ENCODE data around the gene SLC7A6OS. TPM values are rescaled to one million over a fixed set of nuclear protein-coding genes. Genes with fewer than 3 reads are reported as not detected.

The SLC7A6OS gene
- total RNA-seq = 10 to 100 TPM; 25.9 to 28.6 TPM

DNA sequence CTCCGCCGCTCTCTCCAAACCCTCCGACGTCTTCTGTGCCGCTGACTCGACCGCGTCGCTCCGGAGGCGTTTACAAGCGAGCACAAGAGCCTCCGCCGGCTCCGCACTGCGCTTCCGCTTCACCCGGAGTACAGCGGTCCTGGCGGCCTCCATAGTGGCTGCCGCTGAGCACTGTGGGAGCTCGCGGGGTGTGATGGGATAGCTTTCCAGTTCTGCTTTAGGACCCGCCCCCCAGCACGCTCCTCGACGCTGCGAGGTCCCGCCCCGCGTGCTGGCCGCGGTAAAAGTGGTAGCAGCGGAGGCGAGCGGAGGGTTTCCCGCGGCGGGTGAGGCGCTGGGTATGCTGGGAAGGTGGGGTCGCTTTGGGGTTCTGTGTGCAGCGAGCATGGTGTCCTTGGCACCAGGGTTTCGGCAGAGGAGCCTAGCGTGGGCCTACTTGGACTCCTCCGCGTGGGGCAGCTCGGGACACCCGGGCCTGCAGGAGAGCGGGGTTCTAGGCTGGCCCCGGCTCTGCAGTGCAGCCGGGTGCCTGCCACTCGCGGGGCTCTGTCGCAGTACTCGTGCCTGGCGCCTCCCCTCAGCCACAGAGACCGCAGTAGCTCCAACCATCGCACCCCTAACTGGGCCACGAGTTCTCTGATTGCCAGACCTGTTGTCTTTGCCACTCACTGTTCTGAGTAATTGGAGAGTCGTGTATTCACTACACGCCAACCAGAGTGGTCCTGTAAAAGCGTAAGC is at the start of gene SLC7A6OS, which contains the start of gene PRMT7:
SLC7A6OS (minus strand) TSS at position 173 of the 738 bp plus-strand sequence; CDS start at position 153, 20 bp downstream.
PRMT7 (plus strand) TSS at position 246 of the 738 bp plus-strand sequence. CDS start 4,961 bp downstream, outside the sequence.
- H3K4me1 Mint-ChIP-seq = peaks cover 50% of the 10 kb centered on the region
- peak within 1 kb of the TSS; percentile 93 for H3K4me3 Mint-ChIP-seq
- ChIA-PET POLR2A (interaction anchor here (0.5 to 1.7 kb wide), 8 partner anchors 10 to 749 kb away, joined by 3 to 13 read pairs (median 3); partner anchors contain the start of genes CTCF and SLC7A6), CTCF (interaction anchor here (0.7 to 2.2 kb wide), 12 partner anchors 8 to 52 kb away, joined by 3 to 18 read pairs (median 4); partner anchors contain the start of gene SLC7A6)
- no peaks in the 10 kb centered on the region for H3K27me3 Mint-ChIP-seq
- DNase-seq = peak; percentile 95
- peak within 1 kb of the TSS; percentile 95 for H3K27ac Mint-ChIP-seq
- H3K9me3 Mint-ChIP-seq = no peaks in the 10 kb centered on the region
- peaks cover 26% of the 10 kb centered on the region for H3K36me3 Mint-ChIP-seq (ENCODE audit: low read depth)

DNA sequence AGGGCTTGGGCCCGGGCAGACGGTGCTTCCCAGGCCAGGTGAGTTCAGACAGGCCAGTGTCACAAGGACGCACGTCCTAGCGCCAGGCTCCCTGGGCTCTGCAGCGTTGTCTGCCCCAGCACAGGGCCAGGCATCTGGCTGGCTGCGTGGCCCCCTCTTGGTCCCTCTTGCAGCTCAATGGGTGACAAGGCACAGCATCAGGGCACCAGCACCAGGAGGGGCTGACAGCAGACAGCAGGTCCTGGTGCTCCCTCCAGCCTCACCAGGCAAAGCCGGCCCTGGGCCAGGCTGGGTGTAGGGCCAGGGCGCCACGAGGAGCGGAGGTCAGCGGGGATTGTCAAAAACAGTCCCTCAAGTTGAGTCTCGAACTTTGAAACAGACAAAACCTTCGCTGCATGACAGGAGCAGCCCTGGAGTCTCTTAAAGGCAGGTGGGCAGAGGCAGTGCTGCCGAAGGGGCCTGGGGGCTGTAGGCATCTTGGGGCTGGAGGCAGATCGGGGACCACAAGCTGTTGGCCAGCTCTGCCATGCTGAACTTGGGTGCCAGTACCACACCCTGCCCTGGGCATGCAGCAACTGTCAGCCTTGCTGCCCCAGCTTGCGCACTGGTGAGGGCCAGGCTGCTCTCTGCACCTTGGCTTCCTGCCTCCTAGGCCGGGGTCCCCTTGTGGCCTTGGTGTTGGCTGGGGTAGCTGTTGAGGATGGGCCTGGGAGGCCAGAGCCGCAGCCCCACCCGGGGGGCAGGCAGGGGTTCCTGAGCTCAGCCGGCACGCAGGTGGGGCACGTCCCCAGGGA is 48.8 kb upstream of the SLC7A6OS start:
- ChIA-PET POLR2A (no interaction called here), CTCF (interaction anchor here (1.0 to 2.6 kb wide), 3 partner anchors 9 to 28 kb away, joined by 3 to 6 read pairs (median 4); no protein-coding TSS in a partner anchor)
- Mint-ChIP-seq H3K9me3 (no peaks in the 10 kb centered on the region), H3K4me3 (no peak overlapping the region), H3K27me3 (peaks cover 9% of the 10 kb centered on the region), H3K36me3 (ENCODE audit: low read depth) (peaks cover 48% of the 10 kb centered on the region), H3K4me1 (peaks cover 44% of the 10 kb centered on the region), H3K27ac (peak overlapping the region; percentile 31)
- DNase-seq = no peak

- peaks cover 42% of the 10 kb centered on the region for H3K4me1 Mint-ChIP-seq
- no peak overlapping the region for H3K27ac Mint-ChIP-seq
- CTCF ChIA-PET = interaction anchor here (2.6 kb wide), 1 partner anchor 10 kb away, joined by 6 read pairs; no protein-coding TSS in a partner anchor
- H3K36me3 Mint-ChIP-seq (ENCODE audit: low read depth) = peaks cover 54% of the 10 kb centered on the region
- no peak for DNase-seq
- no peak overlapping the region for H3K4me3 Mint-ChIP-seq
- H3K9me3 Mint-ChIP-seq = no peaks in the 10 kb centered on the region
- H3K27me3 Mint-ChIP-seq = peaks cover 6% of the 10 kb centered on the region
- POLR2A ChIA-PET = no interaction called here
These were observed 48.2 kb upstream of the SLC7A6OS start for GRCh38 chr16:68358951-68359350.

DNA sequence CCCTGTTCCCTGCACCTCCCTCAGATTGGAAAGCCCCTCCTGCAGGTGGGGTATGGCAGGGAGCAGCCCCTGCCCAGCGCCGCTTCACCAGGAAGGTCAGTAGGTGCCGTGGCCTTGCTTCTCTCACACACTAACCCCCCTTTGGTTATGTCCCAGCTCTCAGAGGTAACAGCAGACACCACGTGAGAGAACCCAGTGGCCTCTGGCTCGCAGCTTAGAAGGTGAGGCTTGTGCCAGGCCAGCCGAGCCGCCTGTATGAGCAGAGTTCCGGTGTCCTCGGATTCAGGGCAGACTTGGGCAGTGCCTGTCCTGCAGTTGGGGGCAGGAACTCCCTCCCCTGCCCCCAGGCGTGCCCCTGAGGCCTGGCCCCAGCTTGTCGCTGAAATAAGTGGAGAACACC is 47.2 kb upstream of the SLC7A6OS start:
- ChIA-PET POLR2A (no interaction called here), CTCF (interaction anchor here (0.7 to 3.7 kb wide), 4 partner anchors 12 to 296 kb away, joined by 3 to 32 read pairs (median 6); partner anchors contain the start of gene SLC7A6)
- Mint-ChIP-seq H3K4me1 (peaks cover 42% of the 10 kb centered on the region), H3K4me3 (no peak overlapping the region), H3K27me3 (peaks cover 5% of the 10 kb centered on the region), H3K9me3 (no peaks in the 10 kb centered on the region), H3K27ac (no peak overlapping the region), H3K36me3 (ENCODE audit: low read depth) (peaks cover 64% of the 10 kb centered on the region)
- DNase-seq = no peak

DNA sequence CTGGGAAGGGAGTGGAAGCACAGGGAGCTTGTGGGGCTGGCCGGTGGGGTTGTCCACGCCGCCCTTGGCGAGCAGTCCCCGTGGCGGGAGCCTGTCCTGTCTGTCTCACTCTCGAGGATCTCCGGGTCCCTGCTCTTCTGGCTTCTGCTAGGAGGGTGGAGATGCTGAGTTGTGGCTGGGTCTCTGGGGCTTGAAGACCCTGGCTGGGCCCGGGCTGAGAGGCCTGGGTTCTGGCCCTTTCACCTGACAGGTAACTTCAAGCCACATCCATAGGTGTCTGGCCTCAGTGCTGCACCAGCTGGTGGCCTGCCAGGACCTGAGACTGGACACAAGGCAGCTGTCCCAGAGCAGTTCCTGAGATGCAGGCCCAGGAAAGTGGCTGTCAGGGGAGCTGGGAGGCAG is 46.8 kb upstream of the SLC7A6OS start:
- H3K36me3 Mint-ChIP-seq (ENCODE audit: low read depth) = peaks cover 66% of the 10 kb centered on the region
- DNase-seq = no peak
- peaks cover 5% of the 10 kb centered on the region for H3K27me3 Mint-ChIP-seq
- no peak overlapping the region for H3K27ac Mint-ChIP-seq
- no peak overlapping the region for H3K4me3 Mint-ChIP-seq
- ChIA-PET POLR2A (no interaction called here), CTCF (interaction anchor here (0.7 to 3.7 kb wide), 5 partner anchors 12 to 296 kb away, joined by 3 to 32 read pairs (median 8); partner anchors contain the start of gene SLC7A6)
- H3K9me3 Mint-ChIP-seq = no peaks in the 10 kb centered on the region
- peaks cover 42% of the 10 kb centered on the region for H3K4me1 Mint-ChIP-seq

DNA sequence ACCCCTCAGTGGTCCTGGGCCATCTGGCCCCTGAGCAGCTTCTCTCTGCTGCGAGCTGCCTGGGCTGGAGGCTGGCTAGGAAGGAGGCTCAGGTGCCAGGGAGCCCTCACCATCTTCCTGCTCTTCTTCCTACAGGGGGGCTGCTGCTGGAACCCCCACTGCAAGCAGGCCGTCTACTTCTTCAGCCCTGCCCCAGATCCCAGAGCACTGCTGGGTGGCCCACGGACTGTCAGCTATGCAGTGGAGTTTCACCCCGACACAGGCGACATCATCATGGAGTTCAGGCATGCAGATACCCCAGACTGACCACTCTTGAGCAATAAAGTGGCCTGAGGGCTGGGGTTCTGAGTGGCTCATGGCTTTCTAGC is 46.2 kb upstream of the SLC7A6OS start:
- no peak for DNase-seq
- peaks cover 71% of the 10 kb centered on the region for H3K36me3 Mint-ChIP-seq (ENCODE audit: low read depth)
- peak overlapping the region; percentile 62 for H3K27ac Mint-ChIP-seq
- CTCF ChIA-PET = interaction anchor here (0.6 to 3.7 kb wide), 10 partner anchors 7 to 418 kb away, joined by 3 to 32 read pairs (median 4); partner anchors contain the start of gene SLC7A6
- H3K9me3 Mint-ChIP-seq = no peaks in the 10 kb centered on the region
- peaks cover 42% of the 10 kb centered on the region for H3K4me1 Mint-ChIP-seq
- POLR2A ChIA-PET = interaction anchor here (1.3 kb wide), 1 partner anchor 25 kb away, joined by 4 read pairs; no protein-coding TSS in a partner anchor
- H3K27me3 Mint-ChIP-seq = peaks cover 5% of the 10 kb centered on the region
- peak overlapping the region; percentile 56 for H3K4me3 Mint-ChIP-seq

DNA sequence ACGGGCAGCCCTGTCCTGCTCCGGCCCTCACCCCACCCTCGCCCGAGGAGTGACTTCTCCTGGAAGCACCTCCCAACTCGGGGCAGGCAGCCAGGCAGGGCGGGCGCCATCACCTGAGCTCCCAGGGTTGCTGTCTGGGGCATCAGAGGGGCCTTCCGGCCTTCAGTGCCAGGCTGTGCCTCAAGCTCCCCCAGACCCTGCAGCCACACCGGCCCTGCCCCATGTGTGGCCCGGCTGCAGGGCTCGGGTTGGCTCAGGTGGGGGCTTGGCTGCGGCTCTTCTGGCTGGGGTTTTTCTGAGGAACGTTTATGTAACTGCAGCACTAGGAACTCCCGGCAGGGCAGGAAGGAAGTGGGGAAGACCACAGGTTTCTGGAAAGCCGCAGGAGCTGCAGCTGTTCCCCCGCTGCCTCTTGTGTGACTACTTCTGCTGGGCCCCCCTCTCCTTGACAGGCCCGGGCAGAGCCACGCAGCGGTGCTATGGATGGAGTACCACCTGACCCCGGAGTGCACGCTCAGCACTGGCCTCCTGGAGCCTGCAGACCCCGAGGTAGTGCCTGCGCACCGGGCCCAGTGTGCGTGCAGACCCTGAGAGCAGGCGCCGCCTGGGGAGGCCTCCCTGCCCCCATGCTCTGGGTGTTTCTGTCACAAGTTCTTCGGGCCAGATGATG is 45.6 kb upstream of the SLC7A6OS start:
- ChIA-PET POLR2A (interaction anchor here (1.3 kb wide), 1 partner anchor 24 kb away, joined by 4 read pairs; no protein-coding TSS in a partner anchor), CTCF (interaction anchor here (0.6 to 3.7 kb wide), 14 partner anchors 8 to 418 kb away, joined by 3 to 32 read pairs (median 4); partner anchors contain the start of gene SLC7A6)
- Mint-ChIP-seq H3K9me3 (no peaks in the 10 kb centered on the region), H3K4me1 (peaks cover 42% of the 10 kb centered on the region), H3K27ac (peak overlapping the region; percentile 58), H3K36me3 (ENCODE audit: low read depth) (peaks cover 75% of the 10 kb centered on the region), H3K4me3 (peak overlapping the region; percentile 56), H3K27me3 (peaks cover 5% of the 10 kb centered on the region)
- peak; percentile 84 for DNase-seq

DNA sequence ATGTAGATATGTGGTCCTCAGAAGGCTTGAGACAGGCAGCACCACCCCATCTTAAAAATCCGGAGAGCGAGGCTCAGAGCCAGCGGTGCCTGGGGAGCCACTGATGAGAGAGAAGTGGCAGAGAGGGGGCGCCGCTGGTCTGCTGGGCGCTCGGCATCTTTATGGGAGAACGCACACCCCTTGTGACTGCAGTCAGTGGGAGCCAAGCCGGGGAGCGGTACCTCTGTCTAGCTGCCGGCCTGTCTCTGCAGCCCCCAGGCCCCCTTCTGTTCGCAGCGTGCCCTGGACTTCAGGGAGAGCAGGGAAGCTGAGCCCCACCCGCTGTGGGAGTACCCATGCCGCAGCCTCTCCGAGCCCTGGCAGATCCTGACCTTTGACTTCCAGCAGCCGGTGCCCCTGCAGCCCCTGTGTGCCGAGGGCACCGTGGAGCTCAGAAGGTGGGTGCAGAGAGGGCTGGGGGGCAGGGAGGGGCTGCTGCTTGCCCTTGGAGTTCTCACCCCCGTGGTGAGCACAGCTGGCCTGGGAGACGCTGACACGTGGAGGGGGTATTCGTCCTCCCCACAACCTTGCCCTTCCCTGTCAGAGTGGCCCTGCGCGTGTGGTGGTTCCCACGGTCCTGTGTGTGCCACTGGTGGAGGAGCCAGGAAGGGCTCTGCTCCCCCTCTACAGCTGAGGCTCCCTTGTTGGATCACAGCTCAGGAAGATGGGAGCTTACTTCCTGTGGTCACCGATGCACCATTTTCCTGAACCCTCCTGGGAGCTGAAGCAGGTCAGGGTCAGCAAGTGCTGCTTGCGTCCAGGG is 44.9 kb upstream of the SLC7A6OS start:
- Mint-ChIP-seq H3K36me3 (ENCODE audit: low read depth) (peaks cover 78% of the 10 kb centered on the region), H3K27me3 (peaks cover 5% of the 10 kb centered on the region), H3K27ac (peak overlapping the region; percentile 41), H3K4me3 (no peak overlapping the region), H3K9me3 (no peaks in the 10 kb centered on the region), H3K4me1 (peaks cover 42% of the 10 kb centered on the region)
- DNase-seq = no peak
- ChIA-PET POLR2A (interaction anchor here (1.3 kb wide), 1 partner anchor 24 kb away, joined by 4 read pairs; no protein-coding TSS in a partner anchor), CTCF (interaction anchor here (0.8 to 3.7 kb wide), 14 partner anchors 9 to 210 kb away, joined by 3 to 32 read pairs (median 4); partner anchors contain the start of gene SLC7A6)

DNA sequence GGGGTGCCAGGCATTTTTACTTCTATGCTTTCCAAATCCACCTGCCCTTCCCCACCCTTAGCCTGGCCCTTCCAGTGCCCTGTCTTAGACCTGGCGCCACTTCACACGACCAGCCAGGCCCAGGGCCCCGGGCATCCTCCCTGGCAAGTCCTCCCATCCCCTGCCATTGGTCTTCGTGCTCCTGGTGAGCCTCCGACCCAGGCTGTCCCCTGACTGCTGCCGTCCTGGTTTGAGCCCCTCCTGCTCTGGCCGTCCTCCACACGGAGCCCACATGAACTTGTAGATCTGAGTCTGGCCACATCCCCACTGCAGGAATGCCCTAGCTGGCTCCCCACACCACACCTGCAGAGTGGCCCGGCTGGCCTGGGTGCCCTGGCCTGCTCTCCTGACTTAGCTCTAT is 44.1 kb upstream of the SLC7A6OS start:
- POLR2A ChIA-PET = no interaction called here
- CTCF ChIA-PET = interaction anchor here (0.6 to 3.7 kb wide), 2 partner anchors 15 to 88 kb away, joined by 4 to 32 read pairs; no protein-coding TSS in a partner anchor
- Mint-ChIP-seq H3K27ac (peak overlapping the region; percentile 41), H3K27me3 (peaks cover 5% of the 10 kb centered on the region), H3K4me3 (no peak overlapping the region), H3K9me3 (no peaks in the 10 kb centered on the region), H3K36me3 (ENCODE audit: low read depth) (peaks cover 78% of the 10 kb centered on the region), H3K4me1 (peaks cover 39% of the 10 kb centered on the region)
- no peak for DNase-seq

- POLR2A ChIA-PET = no interaction called here
- Mint-ChIP-seq H3K4me1 (peaks cover 39% of the 10 kb centered on the region), H3K36me3 (ENCODE audit: low read depth) (peaks cover 84% of the 10 kb centered on the region)
These were observed 42.6 kb upstream of the SLC7A6OS start for GRCh38 chr16:68353366-68353765.

DNA sequence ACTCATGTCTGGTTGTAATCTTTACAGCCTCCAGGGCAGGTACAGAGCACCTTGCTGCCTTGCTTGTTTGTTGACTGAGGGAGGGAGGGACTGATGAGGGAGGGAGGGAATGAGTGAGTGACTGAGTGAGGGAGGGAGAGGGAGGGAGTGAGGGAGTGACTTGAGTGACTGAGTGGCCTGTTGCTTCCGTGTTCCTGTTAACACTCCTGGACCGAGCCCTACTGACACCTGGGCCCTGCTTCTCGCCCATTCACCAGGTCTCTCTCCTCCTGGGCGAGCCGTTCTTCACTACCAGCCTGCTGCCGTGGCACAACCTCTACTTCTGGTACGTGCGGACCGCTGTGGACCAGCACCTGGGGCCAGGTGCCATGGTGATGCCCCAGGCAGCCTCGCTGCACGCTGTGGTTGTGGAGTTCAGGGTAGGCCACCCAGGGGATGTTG is 41.3 kb upstream of the SLC7A6OS start:
- no peak for DNase-seq
- Mint-ChIP-seq H3K27ac (no peak overlapping the region), H3K4me1 (peaks cover 32% of the 10 kb centered on the region), H3K27me3 (peaks cover 5% of the 10 kb centered on the region), H3K4me3 (no peak overlapping the region), H3K36me3 (ENCODE audit: low read depth) (peaks cover 83% of the 10 kb centered on the region), H3K9me3 (no peaks in the 10 kb centered on the region)
- CTCF ChIA-PET = interaction anchor here (1.5 to 1.7 kb wide), 2 partner anchors 11 to 20 kb away, joined by 4 read pairs; no protein-coding TSS in a partner anchor
- POLR2A ChIA-PET = no interaction called here

More at GRCh38 chr16:68353366-68353765, 42.6 kb upstream of the SLC7A6OS start:
- DNase-seq = no peak
- Mint-ChIP-seq H3K27ac (no peak overlapping the region), H3K4me3 (no peak overlapping the region), H3K9me3 (no peaks in the 10 kb centered on the region), H3K27me3 (peaks cover 5% of the 10 kb centered on the region)
- CTCF ChIA-PET = interaction anchor here (0.6 to 2.0 kb wide), 7 partner anchors 9 to 95 kb away, joined by 3 to 6 read pairs (median 4); partner anchors contain the start of gene SLC7A6

All from activated CD4-positive, alpha-beta T cell treated with anti-CD3 and anti-CD28 coated beads, Interleukin-2, amount 10 ng/mL, durations not matched to agents 7 days and 5 days (primary cell).